Body of pancreas (tissue), 4 donors: Measurements from ENCODE around the gene CMTM4.

Source experiments
- CTCF ChIP-seq, 7 experiments: fragments of 450-650 bp in 4 of 7; fragments of 200-600 bp in 3 of 7; sonication (generic) in 3 of 7; IDR thresholded peaks; one replicate each; pipeline ENCODE4 v1.5.1; 2016 to 2019; ENCODE audit warnings: antibody characterized with exemption in 7 of 7
- POLR2A ChIP-seq, 3 donors: fragments of 450-650 bp; IDR thresholded peaks; one replicate each; pipeline ENCODE4 v1.6.1; 2016; ENCODE audit warnings: antibody characterized with exemption in 3 of 3, mild to moderate bottlenecking in 2 of 3

GRCh38 chr16:66587881-66588600, 108.5 kb downstream of the CMTM4 start:
- no peak for TF ChIP-seq CTCF (IDR thresholded peaks at IDR 0.05)
- TF ChIP-seq POLR2A (IDR thresholded peaks at IDR 0.05): no peak
